WTC11 (cell line): ENCODE measurements around the gene SYCE3. TPM values are rescaled to one million over a fixed set of nuclear protein-coding genes. Genes with fewer than 3 reads are reported as not detected.

Experiments
- ATAC-seq: fragments of 200-7000 bp; cut with Tn5 transposase; 2 replicates; pipeline ENCODE4 v1.10.0; 2021; ENCODE audit warnings: mild to moderate bottlenecking, moderate library complexity
- CTCF ChIA-PET: fragments of 300-600 bp; sonication (Branson Sonifier 250); formaldehyde crosslinking; loops from one replicate; lab custom pipeline; 2021; ENCODE audit warnings: antibody characterized with exemption; lab: Charles Lee
- POLR2A ChIA-PET: fragments of 350-600 bp; sonication (Branson Sonifier 250); formaldehyde crosslinking; loops from one replicate; lab custom pipeline; 2021; ENCODE audit warnings: antibody characterized with exemption; lab: Charles Lee
- DNase-seq: peaks from one replicate; pipeline ENCODE4 v3.0.0; 2021; ENCODE audit warnings: low spot score
- H3K27ac Mint-ChIP-seq: 2 replicates; pipeline ENCODE4 v1.8.0; 2021; ENCODE audit warnings: mixed read lengths
- H3K27me3 Mint-ChIP-seq: 2 replicates; pipeline ENCODE4 v1.8.0; 2021; ENCODE audit warnings: low read depth, mild to moderate bottlenecking, moderate library complexity, mixed read lengths
- H3K36me3 Mint-ChIP-seq: 2 replicates; pipeline ENCODE4 v1.8.0; 2021; ENCODE audit warnings: mixed read lengths
- H3K4me1 Mint-ChIP-seq: 2 replicates; pipeline ENCODE4 v1.8.0; 2022; ENCODE audit warnings: mixed read lengths
- H3K4me3 Mint-ChIP-seq: 2 replicates; pipeline ENCODE4 v1.8.0; 2021; ENCODE audit warnings: mild to moderate bottlenecking, moderate library complexity, mixed read lengths
- H3K9me3 Mint-ChIP-seq: 2 replicates; pipeline ENCODE4 v1.8.0; 2021; ENCODE audit warnings: mixed read lengths
- CDX4 ChIP-seq: fragments of 250-450 bp; sonication (Bioruptor Pico); IDR thresholded peaks from 2 replicates; pipeline ENCODE4 v1.9.0; 2021; ENCODE audit warnings: moderate library complexity, mild to moderate bottlenecking, inconsistent platforms, borderline replicate concordance
- CREM ChIP-seq: sonication (generic); formaldehyde crosslinking; IDR thresholded peaks from 2 replicates; pipeline ENCODE4 v1.8.1; 2022; ENCODE audit warnings: mild to moderate bottlenecking, missing genetic modification reagents, moderate library complexity
- EMX1 ChIP-seq: fragments of 250-450 bp; sonication (Bioruptor Pico); IDR thresholded peaks from 2 replicates; pipeline ENCODE4 v1.8.0; 2021; ENCODE audit warnings: mild to moderate bottlenecking
- FOXJ3 ChIP-seq: sonication (generic); formaldehyde crosslinking; IDR thresholded peaks from 2 replicates; pipeline ENCODE4 v1.9.0; 2021; ENCODE audit warnings: missing genetic modification reagents, mild to moderate bottlenecking, borderline replicate concordance
- GRHL2 ChIP-seq: fragments of 250-450 bp; sonication (Bioruptor Pico); IDR thresholded peaks from 2 replicates; pipeline ENCODE4 v1.8.0; 2022; ENCODE audit warnings: mild to moderate bottlenecking, moderate library complexity; ENCODE audit not compliant: insufficient replicate concordance, severe bottlenecking
- HMGA2 ChIP-seq: fragments of 250-450 bp; sonication (Bioruptor Pico); IDR thresholded peaks from 2 replicates; pipeline ENCODE4 v1.4.0; 2021; ENCODE audit warnings: mild to moderate bottlenecking, moderate library complexity
- MXD4 ChIP-seq: fragments of 250-450 bp; sonication (Bioruptor Pico); IDR thresholded peaks from 2 replicates; pipeline ENCODE4 v1.8.0; 2021; ENCODE audit warnings: mild to moderate bottlenecking, moderate library complexity, borderline replicate concordance
- NFATC4 ChIP-seq: fragments of 250-450 bp; sonication (Bioruptor Pico); IDR thresholded peaks from 2 replicates; pipeline ENCODE4 v1.9.0; 2021; ENCODE audit warnings: mild to moderate bottlenecking
- NFYB ChIP-seq: sonication (generic); formaldehyde crosslinking; conservative IDR thresholded peaks from 2 replicates; pipeline ENCODE4 v1.8.0; 2022; ENCODE audit warnings: low read depth, missing genetic modification reagents
- PREB ChIP-seq: sonication (generic); formaldehyde crosslinking; IDR thresholded peaks from 2 replicates; pipeline ENCODE4 v1.8.1; 2022; ENCODE audit warnings: mild to moderate bottlenecking, missing genetic modification reagents, moderate library complexity, borderline replicate concordance
- PRRX2 ChIP-seq: fragments of 250-450 bp; sonication (Bioruptor Pico); IDR thresholded peaks from 2 replicates; pipeline ENCODE4 v1.8.0; 2021; ENCODE audit warnings: mild to moderate bottlenecking
- RELA ChIP-seq: sonication (generic); formaldehyde crosslinking; IDR thresholded peaks from 2 replicates; pipeline ENCODE4 v1.8.1; 2022; ENCODE audit warnings: missing genetic modification reagents, mild to moderate bottlenecking, borderline replicate concordance
- SOX15 ChIP-seq: fragments of 250-450 bp; sonication (Bioruptor Pico); IDR thresholded peaks from 2 replicates; pipeline ENCODE4 v1.9.0; 2021; ENCODE audit warnings: mild to moderate bottlenecking
- ZMAT4 ChIP-seq: fragments of 250-450 bp; sonication (Bioruptor Pico); IDR thresholded peaks from 2 replicates; pipeline ENCODE4 v1.9.0; 2021; ENCODE audit warnings: mild to moderate bottlenecking
- ZNF138 ChIP-seq: sonication (generic); formaldehyde crosslinking; conservative IDR thresholded peaks from 2 replicates; pipeline ENCODE4 v1.8.1; 2022; ENCODE audit warnings: mild to moderate bottlenecking, moderate library complexity, missing genetic modification reagents
- ZNF232 ChIP-seq: sonication (generic); formaldehyde crosslinking; IDR thresholded peaks from 2 replicates; pipeline ENCODE4 v1.8.0; 2022; ENCODE audit warnings: mild to moderate bottlenecking, missing genetic modification reagents
- ZNF317 ChIP-seq: sonication (generic); formaldehyde crosslinking; IDR thresholded peaks from 2 replicates; pipeline ENCODE4 v1.8.1; 2023; ENCODE audit warnings: low read depth, mild to moderate bottlenecking, moderate library complexity, missing genetic modification reagents, borderline replicate concordance
- ZNF396 ChIP-seq: fragments of 250-450 bp; sonication (Bioruptor Pico); IDR thresholded peaks from 2 replicates; pipeline ENCODE4 v1.8.0; 2021; ENCODE audit warnings: mild to moderate bottlenecking, moderate library complexity, borderline replicate concordance
- ZNF416 ChIP-seq: fragments of 250-450 bp; sonication (Bioruptor Pico); IDR thresholded peaks from 2 replicates; pipeline ENCODE4 v1.9.0; 2021; ENCODE audit warnings: mild to moderate bottlenecking, inconsistent platforms
- ZNF671 ChIP-seq: fragments of 250-450 bp; sonication (Bioruptor Pico); IDR thresholded peaks from 2 replicates; pipeline ENCODE4 v1.8.0; 2021; ENCODE audit warnings: mild to moderate bottlenecking
- ZSCAN18 ChIP-seq: fragments of 250-450 bp; sonication (Bioruptor Pico); IDR thresholded peaks from 2 replicates; pipeline ENCODE4 v2.1.2; 2022; ENCODE audit warnings: mild to moderate bottlenecking, moderate library complexity
- total RNA-seq: library from RNA; stranded (reverse); gene quantifications from 3 replicates; pipeline ENCODE4 v1.2.3, GENCODE V29; 2021
- TF ChIP-seq, protein P1 (sequence below): sonication (generic); formaldehyde crosslinking; IDR thresholded peaks from 2 replicates; pipeline ENCODE4 v1.8.0; 2022; ENCODE audit warnings: mild to moderate bottlenecking, missing genetic modification reagents
- TF ChIP-seq, protein P2 (sequence below): sonication (generic); formaldehyde crosslinking; IDR thresholded peaks from 2 replicates; pipeline ENCODE4 v1.8.0; 2023; ENCODE audit warnings: missing genetic modification reagents
- TF ChIP-seq, protein P3 (sequence below): sonication (generic); formaldehyde crosslinking; IDR thresholded peaks from 2 replicates; pipeline ENCODE4 v1.8.1; 2022; ENCODE audit warnings: low read depth, missing genetic modification reagents, borderline replicate concordance
- TF ChIP-seq, protein P4 (sequence below): sonication (generic); formaldehyde crosslinking; IDR thresholded peaks from 2 replicates; pipeline ENCODE4 v1.8.0; 2022; ENCODE audit warnings: missing genetic modification reagents

SYCE3 gene
- total RNA-seq, 1 experiment from 2014 or later: 0.46 TPM

DNA sequence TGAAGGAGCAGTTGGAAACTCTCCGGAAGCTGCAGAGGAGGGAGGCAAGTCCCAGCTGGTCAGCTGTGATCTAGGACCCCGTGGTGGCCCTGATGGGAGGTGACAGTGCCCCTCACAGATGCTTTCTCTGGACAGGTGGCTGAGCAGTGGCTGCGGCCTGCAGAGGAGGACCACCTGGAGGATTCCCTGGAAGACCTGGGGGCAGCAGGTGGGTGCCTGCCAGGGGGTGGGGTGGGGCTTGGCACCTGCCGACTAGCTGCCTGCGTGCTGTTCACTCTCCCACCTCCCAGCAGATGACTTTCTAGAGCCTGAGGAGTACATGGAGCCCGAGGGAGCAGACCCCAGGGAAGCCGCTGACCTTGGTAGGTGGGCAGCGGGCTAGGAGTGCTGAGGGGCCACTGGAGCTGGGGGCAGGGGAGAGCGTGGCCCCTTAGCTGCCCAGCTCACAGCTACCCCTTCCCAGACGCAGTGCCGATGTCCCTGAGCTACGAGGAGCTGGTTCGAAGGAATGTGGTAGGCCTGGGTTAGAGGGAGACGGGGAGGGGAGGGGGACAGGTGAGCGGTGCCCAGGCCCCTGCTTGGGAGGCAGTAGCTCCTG lies 40.4 kb downstream of the SYCE3 start:
- H3K4me3 Mint-ChIP-seq: no peak overlapping the region
- no peak for TF ChIP-seq CDX4 (CRISPR knock-in tag)
- no peak for TF ChIP-seq ZNF396 (CRISPR knock-in tag)
- no peak for TF ChIP-seq GRHL2 (CRISPR knock-in tag)
- TF ChIP-seq ZNF138: no peak
- no peak for TF ChIP-seq ZMAT4
- no peak for TF ChIP-seq EMX1 (CRISPR knock-in tag)
- no peak for TF ChIP-seq ZNF317 (CRISPR knock-in tag)
- TF ChIP-seq, protein P1, sequence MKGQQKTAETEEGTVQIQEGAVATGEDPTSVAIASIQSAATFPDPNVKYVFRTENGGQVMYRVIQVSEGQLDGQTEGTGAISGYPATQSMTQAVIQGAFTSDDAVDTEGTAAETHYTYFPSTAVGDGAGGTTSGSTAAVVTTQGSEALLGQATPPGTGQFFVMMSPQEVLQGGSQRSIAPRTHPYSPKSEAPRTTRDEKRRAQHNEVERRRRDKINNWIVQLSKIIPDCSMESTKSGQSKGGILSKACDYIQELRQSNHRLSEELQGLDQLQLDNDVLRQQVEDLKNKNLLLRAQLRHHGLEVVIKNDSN (CRISPR knock-in tag): no peak
- H3K27ac Mint-ChIP-seq: no peak overlapping the region
- H3K27me3 Mint-ChIP-seq: peaks cover 8% of the 10 kb centered on the region
- POLR2A ChIA-PET: no interaction called here
- H3K36me3 Mint-ChIP-seq: peaks cover 10% of the 10 kb centered on the region
- peaks cover 10% of the 10 kb centered on the region for H3K4me1 Mint-ChIP-seq
- ATAC-seq (no peak), DNase-seq (no peak)
- CTCF ChIA-PET: interaction anchor here (0.8 to 1.2 kb wide), 2 partner anchors 26 to 41 kb away, joined by 3 read pairs; partner anchors contain the start of gene SYCE3
- no peaks in the 10 kb centered on the region for H3K9me3 Mint-ChIP-seq

DNA sequence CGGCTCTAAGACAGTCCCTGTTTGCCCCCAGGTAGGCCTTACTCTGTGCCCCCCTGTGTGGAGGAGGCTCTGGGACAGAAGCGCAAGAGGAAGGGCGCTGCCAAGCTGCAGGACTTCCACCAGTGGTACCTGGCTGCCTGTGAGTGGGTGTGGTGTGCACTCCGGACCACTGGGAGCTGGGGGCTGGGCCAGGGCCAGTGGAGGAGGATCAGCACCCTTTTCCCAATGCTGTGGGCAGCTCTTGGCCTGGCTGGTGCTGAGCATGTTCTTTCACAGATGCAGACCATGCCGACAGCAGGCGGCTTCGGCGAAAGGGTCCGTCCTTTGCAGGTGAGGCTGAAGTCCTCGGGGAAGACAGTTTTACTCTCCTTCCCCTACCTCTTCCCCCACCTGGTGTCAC lies 41.0 kb downstream of the SYCE3 start:
- CTCF ChIA-PET: interaction anchor here (1.2 kb wide), 1 partner anchor 41 kb away, joined by 3 read pairs; the partner anchor contains the start of gene SYCE3
- no peak for TF ChIP-seq NFYB (CRISPR knock-in tag)
- no peak for TF ChIP-seq HMGA2 (CRISPR knock-in tag)
- no peak for TF ChIP-seq GRHL2 (CRISPR knock-in tag)
- TF ChIP-seq, protein P2, sequence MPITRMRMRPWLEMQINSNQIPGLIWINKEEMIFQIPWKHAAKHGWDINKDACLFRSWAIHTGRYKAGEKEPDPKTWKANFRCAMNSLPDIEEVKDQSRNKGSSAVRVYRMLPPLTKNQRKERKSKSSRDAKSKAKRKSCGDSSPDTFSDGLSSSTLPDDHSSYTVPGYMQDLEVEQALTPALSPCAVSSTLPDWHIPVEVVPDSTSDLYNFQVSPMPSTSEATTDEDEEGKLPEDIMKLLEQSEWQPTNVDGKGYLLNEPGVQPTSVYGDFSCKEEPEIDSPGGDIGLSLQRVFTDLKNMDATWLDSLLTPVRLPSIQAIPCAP (CRISPR knock-in tag): no peak
- TF ChIP-seq ZNF317 (CRISPR knock-in tag): no peak
- TF ChIP-seq PRRX2 (CRISPR knock-in tag): no peak
- no peak for TF ChIP-seq ZNF232 (CRISPR knock-in tag)
- TF ChIP-seq MXD4 (CRISPR knock-in tag): no peak
- TF ChIP-seq ZNF671 (CRISPR knock-in tag): no peak
- no peak for TF ChIP-seq CREM (CRISPR knock-in tag)
- no peak for TF ChIP-seq FOXJ3 (CRISPR knock-in tag)
- no peak for TF ChIP-seq PREB (CRISPR knock-in tag)
- no peak for TF ChIP-seq RELA (CRISPR knock-in tag)
- TF ChIP-seq NFATC4 (CRISPR knock-in tag): no peak
- no peak for TF ChIP-seq ZNF416 (CRISPR knock-in tag)
- no peak for TF ChIP-seq SOX15 (CRISPR knock-in tag)
- TF ChIP-seq, protein P3, sequence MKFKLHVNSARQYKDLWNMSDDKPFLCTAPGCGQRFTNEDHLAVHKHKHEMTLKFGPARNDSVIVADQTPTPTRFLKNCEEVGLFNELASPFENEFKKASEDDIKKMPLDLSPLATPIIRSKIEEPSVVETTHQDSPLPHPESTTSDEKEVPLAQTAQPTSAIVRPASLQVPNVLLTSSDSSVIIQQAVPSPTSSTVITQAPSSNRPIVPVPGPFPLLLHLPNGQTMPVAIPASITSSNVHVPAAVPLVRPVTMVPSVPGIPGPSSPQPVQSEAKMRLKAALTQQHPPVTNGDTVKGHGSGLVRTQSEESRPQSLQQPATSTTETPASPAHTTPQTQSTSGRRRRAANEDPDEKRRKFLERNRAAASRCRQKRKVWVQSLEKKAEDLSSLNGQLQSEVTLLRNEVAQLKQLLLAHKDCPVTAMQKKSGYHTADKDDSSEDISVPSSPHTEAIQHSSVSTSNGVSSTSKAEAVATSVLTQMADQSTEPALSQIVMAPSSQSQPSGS (CRISPR knock-in tag): no peak
- TF ChIP-seq ZNF138: no peak
- no peak for TF ChIP-seq ZSCAN18 (CRISPR knock-in tag)
- TF ChIP-seq, protein P4, sequence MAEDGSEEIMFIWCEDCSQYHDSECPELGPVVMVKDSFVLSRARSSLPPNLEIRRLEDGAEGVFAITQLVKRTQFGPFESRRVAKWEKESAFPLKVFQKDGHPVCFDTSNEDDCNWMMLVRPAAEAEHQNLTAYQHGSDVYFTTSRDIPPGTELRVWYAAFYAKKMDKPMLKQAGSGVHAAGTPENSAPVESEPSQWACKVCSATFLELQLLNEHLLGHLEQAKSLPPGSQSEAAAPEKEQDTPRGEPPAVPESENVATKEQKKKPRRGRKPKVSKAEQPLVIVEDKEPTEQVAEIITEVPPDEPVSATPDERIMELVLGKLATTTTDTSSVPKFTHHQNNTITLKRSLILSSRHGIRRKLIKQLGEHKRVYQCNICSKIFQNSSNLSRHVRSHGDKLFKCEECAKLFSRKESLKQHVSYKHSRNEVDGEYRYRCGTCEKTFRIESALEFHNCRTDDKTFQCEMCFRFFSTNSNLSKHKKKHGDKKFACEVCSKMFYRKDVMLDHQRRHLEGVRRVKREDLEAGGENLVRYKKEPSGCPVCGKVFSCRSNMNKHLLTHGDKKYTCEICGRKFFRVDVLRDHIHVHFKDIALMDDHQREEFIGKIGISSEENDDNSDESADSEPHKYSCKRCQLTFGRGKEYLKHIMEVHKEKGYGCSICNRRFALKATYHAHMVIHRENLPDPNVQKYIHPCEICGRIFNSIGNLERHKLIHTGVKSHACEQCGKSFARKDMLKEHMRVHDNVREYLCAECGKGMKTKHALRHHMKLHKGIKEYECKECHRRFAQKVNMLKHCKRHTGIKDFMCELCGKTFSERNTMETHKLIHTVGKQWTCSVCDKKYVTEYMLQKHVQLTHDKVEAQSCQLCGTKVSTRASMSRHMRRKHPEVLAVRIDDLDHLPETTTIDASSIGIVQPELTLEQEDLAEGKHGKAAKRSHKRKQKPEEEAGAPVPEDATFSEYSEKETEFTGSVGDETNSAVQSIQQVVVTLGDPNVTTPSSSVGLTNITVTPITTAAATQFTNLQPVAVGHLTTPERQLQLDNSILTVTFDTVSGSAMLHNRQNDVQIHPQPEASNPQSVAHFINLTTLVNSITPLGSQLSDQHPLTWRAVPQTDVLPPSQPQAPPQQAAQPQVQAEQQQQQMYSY (CRISPR knock-in tag): no peak

More for the DNA sequence above, 41.0 kb downstream of the SYCE3 start:
- no peak overlapping the region for H3K27ac Mint-ChIP-seq
- no peak overlapping the region for H3K4me3 Mint-ChIP-seq
- peaks cover 10% of the 10 kb centered on the region for H3K36me3 Mint-ChIP-seq
- ATAC-seq: no peak
- no peaks in the 10 kb centered on the region for H3K9me3 Mint-ChIP-seq
- POLR2A ChIA-PET: no interaction called here
- no peak for DNase-seq
- H3K4me1 Mint-ChIP-seq: peaks cover 6% of the 10 kb centered on the region
- H3K27me3 Mint-ChIP-seq: peaks cover 2% of the 10 kb centered on the region
